HG02763 (cell line): Measurements from ENCODE around the gene SSR1.
"Not testable (repeated sequence)": the region's sequence is repeated elsewhere in the genome, so short reads cannot be mapped to it uniquely, and the experiment has no call there.

ENCODE experiments used
- ATAC-seq: cut with Tn5 transposase; IDR thresholded peaks from one replicate; pipeline ENCODE4 v1.9.1; 2021; ENCODE audit warnings: mild to moderate bottlenecking, moderate library complexity; ENCODE audit not compliant: unreplicated experiment

The SSR1 gene

DNA sequence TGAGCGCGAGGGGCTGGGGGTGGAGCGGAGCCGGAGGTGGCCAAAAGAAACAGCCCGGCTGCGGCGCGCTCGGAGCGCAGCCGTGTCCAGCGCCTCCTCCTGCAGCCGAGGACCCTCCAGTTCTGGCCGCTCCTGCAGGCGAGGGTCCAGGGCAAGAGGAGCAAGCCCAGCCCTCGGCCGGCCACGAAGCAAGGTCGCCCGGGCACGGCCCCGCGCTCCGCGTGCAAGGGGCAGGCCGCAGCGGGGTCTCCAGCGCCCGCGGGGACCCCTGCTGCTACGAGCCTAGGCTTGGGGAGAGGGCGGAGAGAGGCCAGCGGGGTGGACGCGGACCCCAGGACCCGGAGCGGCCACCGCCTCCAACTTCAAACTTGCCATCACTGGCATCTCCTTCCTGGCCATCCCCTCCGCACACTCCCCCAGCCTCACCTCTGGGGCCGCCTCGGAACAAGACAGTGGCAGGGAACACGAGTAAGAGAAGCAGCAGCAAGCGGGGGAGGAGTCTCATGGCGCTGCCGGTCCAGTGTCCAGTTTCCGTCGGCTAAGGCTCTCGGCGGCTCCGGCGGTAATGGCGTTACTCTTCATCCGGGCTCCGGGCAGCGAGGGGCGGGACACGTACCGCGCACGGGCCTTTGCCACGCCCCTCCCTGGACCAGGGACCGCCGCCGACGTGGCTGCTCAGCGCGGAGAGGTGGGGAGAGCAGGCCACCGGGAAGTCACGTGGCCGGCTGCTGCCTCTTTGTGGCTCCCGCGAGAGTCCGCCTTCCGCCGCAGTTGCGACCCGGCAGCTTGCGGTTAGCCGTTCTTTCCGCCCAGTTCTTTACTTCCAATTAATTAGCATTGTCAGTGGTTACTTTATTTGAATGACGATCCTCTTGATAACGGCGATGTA, at the start of gene SSR1:
Gene SSR1, minus strand, starts transcription at position 584 of the 889 bp plus-strand sequence. Its CDS starts 79 bp downstream, at position 505.
- peak; percentile 97 for ATAC-seq

GRCh38 chr6:7351916-7352315, 38.9 kb upstream of the SSR1 start:
- not testable (repeated sequence) for ATAC-seq

GRCh38 chr6:7350591-7350990, 37.6 kb upstream of the SSR1 start:
- not testable (repeated sequence) for ATAC-seq

- ATAC-seq, result not testable (repeated sequence)
Observed at GRCh38 chr6:7347551-7347997, 34.6 kb upstream of the SSR1 start.

GRCh38 chr6:7344773-7345450, 31.9 kb upstream of the SSR1 start:
- not testable (repeated sequence) for ATAC-seq

GRCh38 chr6:7343546-7344475, 30.8 kb upstream of the SSR1 start:
- ATAC-seq, result no peak

DNA sequence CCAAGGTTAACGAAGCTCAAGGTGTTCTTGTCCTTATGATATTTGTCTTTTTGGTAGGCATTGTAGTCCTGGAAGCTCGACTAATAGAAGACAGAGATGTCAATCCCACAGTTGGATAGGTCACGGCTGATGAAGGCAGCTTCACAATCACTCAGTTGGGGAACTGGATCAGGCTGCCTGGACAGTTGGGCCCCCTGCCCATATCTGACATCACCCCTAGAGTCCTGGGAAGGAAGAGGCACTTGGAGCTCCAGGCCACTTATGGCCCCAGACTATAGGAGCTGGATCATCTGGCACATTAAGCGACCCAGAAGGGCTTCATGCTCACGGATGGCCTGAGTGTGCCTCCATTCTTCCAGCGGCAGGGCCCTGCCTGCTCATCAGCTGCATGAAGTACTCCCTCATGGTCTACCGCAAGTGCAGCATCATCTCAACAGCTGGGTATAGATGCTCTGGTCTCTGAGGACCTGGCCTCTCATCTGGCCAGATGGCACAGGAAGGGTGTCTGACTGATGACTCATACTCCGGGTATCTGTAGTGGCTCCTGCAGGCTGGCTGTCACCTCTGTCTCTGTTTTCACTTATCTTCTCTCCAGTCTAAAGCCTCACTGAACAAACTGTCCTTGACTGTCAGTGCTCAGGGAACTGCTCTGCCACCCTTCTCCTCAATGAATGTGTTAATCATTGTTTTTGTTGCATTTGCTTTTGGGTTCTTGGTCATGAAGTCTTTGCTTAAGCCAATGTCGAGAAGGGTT, 29.2 kb upstream of the SSR1 start:
- no peak for ATAC-seq

- no peak for ATAC-seq
Observed at GRCh38 chr6:7341271-7341670, 28.3 kb upstream of the SSR1 start.

DNA sequence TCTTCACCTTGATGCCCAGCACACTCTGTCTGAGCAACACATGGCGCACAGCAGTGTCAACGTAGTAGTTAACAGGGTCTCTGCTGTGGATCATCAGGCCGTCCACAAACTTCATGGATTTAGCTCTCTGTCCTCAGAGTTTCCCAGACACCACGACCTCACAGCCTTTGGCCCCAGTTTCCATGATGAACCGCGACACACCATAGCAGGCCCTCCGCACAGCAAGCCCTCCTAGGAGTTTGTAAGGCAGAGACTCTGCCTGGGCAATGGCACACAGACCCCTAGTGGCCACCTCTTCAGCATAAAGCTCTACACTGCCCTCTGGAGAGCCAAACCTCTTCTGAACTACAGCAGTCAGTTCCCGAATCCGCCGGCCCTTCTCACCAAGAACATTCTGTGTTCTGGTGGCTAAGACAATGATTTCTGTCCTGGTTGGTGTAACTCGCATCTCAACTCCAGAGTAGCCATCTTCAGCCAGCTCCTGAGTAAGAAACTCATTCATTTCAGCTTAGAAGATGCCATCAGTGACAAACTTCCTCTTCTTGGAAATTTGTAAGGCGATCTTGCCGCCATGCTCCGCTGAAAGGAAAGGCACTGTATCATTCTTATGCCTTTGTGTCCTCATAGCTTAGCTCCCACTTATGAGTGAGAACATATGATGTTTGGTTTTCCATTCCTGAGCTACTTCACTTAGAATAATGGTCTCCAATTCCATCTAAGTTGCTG, 26.2 kb upstream of the SSR1 start:
- ATAC-seq, result not testable (repeated sequence)

GRCh38 chr6:7338031-7338430, 25.0 kb upstream of the SSR1 start:
- ATAC-seq, result no peak

GRCh38 chr6:7335519-7335918, 22.5 kb upstream of the SSR1 start:
- ATAC-seq, result no peak

GRCh38 chr6:7334685-7335084, 21.7 kb upstream of the SSR1 start:
- ATAC-seq, result no peak

DNA sequence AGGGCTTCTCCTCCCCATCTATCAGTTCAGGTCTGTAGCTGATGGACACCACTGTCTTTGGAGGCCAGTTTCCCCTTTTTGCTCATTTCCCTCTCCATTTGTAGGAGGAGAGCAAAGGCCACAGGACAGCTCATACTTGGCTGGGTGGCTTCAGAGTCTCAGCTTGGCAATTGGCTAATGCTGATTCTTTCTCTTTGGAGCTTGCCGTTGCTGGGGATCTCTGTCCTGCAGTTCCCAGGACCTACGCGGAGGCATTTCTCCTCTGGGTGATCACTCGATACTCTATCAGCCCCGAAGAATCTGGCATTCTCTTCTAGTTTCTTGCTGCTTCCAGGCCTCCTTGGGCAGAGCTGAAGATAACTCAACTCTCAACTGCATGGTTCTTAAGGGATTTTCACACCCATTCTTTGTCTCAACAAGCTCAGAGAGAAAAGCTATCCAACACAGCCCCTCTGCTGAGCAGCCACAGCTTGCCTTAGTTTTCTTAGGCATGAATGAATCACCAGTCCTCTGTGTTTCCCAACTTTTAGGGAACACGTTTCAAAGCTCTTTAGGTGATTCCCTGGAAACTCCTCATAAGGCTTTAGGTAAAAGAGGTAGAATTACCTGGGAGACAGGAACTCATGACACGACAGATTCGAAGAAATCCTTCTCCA, 19.2 kb upstream of the SSR1 start:
- no peak for ATAC-seq

DNA sequence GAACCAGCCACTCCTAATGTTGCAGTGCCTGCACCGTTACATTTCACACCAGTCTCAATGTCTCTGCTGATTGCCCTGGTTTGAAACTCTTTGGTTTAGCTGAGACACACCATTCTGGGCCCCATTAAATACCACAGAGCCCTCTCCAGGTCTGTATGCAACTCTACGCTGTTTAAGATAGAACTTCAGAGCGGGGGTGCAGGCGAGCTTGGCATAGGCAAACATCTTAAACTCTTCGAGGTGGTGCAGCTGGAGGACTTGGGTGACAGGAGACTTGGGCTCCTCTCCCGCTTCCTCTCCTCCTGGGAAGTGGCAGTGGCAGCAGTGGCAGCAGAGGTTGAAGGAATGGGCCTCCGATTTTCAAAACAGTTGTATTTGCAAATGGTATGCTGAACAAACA, 18.5 kb upstream of the SSR1 start:
- ATAC-seq, result no peak

- no peak for ATAC-seq
Observed at GRCh38 chr6:7328243-7328642, 15.2 kb upstream of the SSR1 start.

DNA sequence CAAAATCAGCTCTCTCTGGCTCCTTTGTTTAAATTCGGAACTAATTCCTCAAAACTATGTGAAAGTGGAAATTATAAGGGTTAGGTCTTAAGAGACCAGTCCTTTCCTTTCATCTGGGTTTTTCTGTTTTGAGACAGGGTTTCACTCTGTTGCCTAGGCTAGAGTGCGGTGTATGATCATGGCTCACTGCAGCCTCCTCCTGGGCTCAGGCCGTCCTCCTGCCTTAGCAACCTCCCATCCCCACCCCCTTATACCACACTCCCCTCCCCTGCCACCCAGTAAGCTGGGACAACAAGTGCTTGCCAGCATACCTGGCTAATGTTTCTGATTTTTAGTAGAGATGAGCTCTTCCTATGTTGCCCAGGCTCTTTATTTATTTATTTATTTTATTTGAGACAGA, 12.8 kb upstream of the SSR1 start:
- ATAC-seq, result no peak

DNA sequence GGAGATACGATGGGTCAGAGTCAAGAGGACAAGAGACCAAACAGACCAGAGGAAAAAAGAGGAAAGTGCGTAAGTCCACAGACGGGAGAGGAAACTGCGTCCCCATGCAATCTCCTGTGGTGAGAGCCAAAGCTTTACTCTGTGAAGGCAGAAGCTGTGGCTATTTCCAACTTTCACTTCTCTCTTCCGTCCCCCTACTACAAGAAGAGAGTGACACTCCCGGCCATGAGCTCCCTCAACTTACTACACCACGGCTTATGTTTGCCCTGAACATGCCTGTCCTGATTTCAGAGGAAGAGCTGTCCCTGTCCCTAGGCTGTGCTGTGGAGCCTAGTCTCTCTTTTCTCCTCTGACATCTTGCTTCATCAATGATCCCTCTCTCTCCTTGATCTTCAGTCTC, 11.5 kb upstream of the SSR1 start:
- no peak for ATAC-seq

DNA sequence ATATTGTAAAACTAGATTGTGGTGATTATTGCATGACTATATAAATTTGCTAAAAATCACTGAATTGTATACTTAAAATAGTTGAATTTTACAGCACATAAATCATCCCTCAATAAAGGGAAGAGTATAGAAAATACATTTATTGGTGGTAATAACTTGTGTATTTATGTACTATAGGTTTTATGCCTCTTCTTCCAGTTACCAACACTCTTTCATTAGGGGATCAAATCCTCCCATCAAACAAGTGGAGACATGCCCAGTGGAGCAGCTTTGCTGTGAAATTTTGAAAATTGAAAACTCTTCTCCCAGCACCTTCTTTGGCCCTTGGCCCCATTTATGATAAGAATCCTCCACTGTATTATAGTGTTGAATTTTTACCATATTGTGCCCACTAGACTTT, 10.1 kb upstream of the SSR1 start:
- no peak for ATAC-seq

- ATAC-seq, result not testable (repeated sequence)
Observed at GRCh38 chr6:7321866-7322265, 8.9 kb upstream of the SSR1 start.
